GM18951 (cell line): ENCODE results near the gene ZDHHC24.
A peak's percentile ranks its signal among the peaks of the same experiment; 100 is the strongest.
"Not testable (repeated sequence)": the region's sequence is repeated elsewhere in the genome, so short reads cannot be mapped to it uniquely, and the experiment has no call there.

Source experiments
- POLR2A ChIP-seq: IDR thresholded peaks from 4 replicates; pipeline ENCODE4 v1.6.1; 2011; ENCODE audit warnings: mild to moderate bottlenecking; ENCODE audit not compliant: insufficient read length, insufficient read depth; ENCODE audit errors: extremely low read depth
- in situ Hi-C: fragments of 300-500 bp; cut with MboI; formaldehyde crosslinking; loops from one replicate; pipeline ENCODE4 v1.12.0; 2022; ENCODE audit warnings: low sequenced_read_pairs, mixed read lengths, inconsistent platforms; ENCODE audit not compliant: unreplicated experiment

The ZDHHC24 gene

DNA sequence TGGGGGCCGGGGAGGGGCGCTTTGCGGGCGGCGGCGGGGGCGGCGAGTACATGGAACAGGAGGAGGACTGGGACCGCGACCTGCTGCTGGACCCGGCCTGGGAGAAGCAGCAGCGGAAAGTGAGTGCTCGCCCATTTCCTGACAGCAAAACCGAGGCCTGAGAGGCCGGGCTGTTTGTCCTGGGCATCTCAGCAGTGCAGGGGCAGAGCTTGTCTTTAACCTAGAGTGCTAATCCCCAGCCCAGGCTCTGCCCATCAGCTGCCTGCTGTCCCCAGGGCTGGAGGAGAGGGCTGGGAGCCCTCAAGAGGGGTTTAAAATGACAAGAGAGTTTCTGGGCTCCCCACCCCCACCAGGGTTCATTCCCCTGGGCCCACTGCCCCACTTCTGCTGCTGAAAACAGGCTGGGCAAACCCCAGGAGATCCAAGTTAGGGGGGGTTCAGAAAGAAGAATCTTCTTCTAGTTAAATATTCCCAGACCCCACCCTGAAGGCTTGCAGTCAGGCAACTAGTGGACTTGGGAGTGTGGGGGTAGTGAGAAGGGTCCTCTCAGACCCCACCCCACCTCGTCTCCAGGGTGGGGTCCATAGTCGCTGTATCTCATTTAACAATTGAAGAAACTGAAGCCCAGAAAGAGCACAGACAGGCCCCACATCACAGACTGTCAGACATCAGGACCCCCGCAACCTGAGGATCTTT, 1.3 kb upstream of the ZDHHC24 start:
- TF ChIP-seq POLR2A = no peak
- in situ Hi-C loops = no loop called here

DNA sequence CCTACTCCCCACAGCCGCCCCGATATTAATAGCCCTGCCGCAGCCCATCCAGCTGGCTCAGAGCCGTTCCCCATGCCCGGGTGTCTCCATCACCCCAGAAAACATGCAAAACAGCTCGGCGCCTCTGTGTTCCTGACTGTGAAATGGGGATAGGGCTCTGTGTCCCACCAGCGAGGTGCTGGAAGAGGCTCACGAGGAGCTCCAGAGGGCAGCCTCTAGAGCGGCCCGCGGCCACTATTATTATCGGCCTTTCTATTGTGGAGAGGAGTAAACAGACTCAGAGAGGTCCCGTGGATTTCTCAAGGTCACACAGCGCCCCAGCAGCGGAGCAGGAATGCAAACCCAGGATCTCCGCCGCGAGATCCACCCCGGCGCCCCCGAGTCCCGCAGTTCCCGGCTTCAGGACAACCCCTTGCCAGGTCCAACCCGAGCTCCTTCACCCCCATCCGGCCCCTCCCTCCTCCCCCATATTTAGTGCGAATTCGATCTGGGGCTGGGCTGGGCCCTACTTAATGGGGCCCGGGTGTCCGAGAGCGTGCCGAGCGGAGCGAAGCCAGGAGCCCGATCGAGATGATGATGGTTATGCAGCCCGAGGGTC, 619 bp upstream of the ZDHHC24 start, which contains the start of gene ACTN3:
TSS of gene ACTN3 (plus strand) at position 536 of the 598 bp plus-strand sequence. CDS start at position 571, 35 bp downstream.
- in situ Hi-C loops = no loop called here
- TF ChIP-seq POLR2A = no peak

DNA sequence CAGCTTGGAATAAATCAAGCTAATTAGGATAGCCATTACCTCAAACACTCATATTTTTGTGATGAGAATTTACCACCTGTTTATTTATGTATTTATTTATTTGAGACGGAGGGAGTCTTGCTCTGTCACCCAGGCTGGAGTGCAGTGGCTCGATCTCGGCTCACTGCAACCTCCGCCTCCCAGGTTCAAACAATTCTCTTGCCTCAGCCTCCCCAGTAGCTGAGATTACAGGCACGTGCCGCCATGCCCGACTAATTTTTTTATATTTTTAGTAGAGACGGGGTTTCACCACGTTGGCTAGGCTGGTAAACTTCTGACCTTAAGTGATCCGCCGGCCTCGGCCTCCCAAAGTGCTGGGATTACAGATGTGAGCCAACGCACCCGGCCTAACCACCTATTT, 896 bp downstream of the ZDHHC24 start:
- in situ Hi-C loops = not testable (repeated sequence)

DNA sequence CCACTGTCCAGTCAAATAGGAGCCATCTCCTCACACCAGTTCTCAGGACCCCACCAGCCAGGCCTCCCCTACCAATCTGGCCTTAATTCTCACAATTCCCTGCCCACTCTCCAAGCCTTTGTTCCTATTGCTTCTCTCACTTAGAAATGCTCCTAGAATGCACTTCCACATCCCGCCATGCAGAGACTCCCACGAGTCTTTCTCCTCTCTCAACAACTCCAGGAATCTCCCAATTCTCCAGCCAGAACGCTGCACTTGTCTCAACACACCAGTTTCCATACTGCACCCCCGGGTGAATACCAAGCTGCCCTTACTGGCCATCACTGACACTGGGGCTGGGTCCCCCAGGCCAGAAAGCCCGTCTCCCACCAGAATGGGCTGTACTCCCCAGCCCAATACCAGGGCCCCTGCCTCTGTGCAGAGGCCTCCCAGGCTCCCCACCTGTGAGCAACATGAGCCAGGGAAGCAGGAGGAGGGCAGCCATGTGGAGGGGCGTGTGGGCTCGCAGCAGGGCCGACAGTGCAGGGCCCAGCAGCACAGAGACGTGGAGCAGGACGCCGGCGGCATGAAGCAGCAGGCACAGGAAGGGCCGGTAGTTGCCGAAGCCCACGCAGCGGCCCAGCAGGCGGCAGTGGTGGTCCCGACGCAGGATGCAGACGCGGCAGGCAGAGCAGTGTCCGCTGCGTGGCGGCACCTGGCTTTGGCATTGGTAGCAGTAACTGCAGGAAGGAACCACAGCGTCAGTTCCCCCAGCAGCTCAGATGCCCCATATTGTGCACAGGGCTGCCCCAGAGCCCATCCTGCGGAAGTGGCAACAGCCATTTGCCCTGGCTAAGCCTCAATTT, 2.4 kb downstream of the ZDHHC24 start:
- TF ChIP-seq POLR2A = peak; percentile 28
- in situ Hi-C loops = no loop called here

DNA sequence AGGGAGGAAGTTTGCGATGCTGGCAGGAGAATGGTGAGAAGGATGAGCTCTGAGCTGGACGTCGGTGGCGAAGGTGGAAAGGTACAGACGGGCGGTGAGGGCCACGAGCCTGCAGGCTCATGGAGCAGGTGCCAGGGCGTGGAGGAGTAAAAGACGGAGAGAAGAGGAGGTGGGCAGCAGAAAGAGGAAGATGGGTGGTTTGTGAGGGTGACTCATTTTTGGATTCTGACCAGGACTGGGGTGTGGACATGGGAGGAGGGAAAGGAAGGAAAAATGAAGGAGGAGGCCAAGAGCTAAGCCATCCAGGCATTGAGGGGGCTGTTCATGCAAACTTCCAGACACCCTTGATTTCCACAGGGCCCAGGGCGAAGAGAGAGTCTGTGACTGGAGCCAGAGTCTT, 3.5 kb downstream of the ZDHHC24 start:
- in situ Hi-C loops = no loop called here
- TF ChIP-seq POLR2A = no peak

DNA sequence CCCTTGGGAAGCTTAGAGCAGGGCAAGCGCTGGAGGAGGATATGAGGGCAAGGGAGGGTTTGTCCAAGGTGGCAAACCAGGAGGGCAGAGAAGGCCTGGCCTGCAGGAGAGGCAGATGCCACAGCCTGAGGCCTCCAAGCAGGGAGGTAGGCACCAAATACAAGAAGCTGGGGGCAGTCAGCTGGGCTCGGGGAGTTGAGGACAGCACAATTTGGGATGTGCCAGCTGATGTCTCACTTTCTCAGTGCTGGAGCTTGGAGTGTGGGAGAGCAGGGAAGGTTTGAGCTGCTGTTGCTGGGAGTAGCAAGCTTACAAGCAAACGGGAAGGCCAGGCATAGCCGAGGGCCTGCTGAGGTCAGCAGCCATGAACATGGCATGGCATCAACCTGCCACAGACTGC, 4.0 kb downstream of the ZDHHC24 start:
- in situ Hi-C loops = no loop called here
- no peak for TF ChIP-seq POLR2A

DNA sequence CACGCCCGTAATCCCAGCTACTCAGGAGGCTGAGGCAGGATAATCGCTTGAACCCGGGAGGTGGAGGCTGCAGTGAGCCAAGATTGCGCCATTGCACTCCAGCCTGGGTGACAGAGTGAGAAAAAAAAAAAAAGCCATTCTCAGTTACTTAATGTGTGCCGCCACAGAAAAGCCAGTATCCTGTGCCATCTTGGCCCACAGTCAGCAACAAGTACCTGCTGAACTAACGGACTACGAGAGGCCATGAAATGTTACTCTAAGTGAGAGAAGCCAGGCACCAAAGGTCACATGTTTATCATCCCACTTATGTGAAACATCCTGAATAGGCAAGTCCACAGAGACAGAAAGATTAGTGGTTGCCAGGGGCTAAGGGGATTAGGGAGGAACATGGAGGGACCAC, 5.2 kb downstream of the ZDHHC24 start:
- in situ Hi-C loops = not testable (repeated sequence)

DNA sequence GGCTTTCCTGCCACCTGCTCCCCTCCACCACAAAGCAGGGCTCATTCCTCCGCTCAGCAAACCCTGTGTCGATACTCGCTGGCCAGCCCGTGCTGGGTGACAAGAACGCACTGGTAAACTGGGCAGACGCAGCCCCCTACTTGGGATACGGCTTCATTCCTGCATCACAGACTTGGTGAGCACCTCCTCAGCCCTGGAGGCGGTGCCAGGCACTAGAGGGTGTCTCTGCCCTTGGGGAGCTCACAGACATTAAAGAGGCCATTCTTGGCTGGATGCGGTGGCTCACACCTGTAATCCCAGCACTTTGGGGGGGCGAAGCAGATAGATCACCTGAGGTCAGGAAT, 6.0 kb downstream of the ZDHHC24 start:
- TF ChIP-seq POLR2A = no peak
- in situ Hi-C loops = no loop called here

DNA sequence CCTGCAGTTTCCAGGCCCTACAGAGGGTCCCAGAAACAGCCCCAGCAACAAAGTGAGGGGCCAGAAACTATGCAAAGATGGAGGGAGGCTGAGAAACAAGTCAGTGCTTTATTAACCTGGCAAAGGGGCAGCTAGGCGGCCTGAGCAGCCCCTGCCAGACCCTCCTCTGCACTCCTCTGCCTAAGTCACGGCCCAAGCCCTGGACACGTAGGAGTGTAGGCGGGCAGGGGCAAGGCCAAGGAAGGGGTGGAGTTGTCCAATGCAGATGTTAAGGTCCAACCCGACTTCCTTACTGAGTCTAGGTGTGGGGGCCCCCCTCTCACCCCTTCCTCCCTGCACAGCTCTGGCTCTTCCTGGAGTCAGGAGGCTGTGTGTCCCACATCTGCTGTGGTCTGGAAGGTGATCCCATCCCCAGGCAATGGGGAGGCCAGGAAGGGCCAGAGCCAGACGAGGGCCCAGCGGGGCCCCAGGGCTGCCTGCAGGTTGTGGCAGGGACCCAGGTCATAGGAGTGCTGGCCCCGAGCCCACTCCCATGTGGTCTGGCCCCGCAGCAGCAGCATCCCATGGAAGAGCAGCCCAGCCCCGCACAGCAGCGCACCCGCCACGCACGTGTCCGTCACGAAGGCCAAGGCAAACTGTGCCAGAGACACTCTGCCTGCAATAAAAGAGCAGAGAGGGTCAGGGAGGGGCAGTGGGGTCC, 6.5 kb downstream of the ZDHHC24 start:
- no peak for TF ChIP-seq POLR2A
- in situ Hi-C loops = no loop called here

DNA sequence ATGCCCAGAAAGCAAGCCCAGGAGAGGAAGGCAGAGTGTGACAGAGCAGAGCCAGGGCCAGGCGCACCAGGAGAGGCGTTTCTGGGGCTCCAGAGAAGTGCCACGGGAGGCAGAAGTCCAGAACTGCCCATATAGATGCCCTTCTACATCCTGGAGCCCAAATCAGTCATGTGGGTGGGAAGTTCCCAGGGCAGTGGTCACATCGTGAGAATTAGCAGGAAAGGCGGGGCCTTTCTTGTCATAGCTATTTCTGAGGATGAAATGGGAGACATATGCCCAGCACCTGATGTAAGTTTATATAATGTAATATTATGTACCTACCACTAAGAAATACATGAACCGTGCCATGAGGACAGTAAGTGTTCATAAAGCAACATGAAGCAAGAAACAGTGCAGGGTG, 13.1 kb downstream of the ZDHHC24 start:
- TF ChIP-seq POLR2A = no peak
- in situ Hi-C loops = no loop called here

DNA sequence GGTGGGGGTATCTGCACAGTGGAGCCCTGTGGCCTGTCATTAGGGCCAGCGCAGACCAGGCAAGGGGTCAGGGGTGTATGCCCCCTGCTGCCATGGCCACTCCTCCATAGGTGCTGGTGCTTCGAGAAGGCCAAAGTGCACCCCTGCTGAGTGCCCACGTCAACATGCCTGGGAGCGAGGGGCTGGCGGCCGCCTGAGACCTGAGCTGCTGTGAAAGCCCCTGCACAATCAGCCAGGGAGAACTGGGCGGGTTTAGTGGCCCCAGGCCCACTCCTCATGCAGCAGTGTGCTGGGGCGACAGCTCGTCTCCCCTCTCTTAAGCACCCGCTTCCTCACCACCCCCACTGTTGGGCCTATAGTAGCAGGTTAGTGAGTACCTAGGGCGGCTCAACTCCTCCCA, 14.0 kb downstream of the ZDHHC24 start:
- TF ChIP-seq POLR2A = no peak
- in situ Hi-C loops = no loop called here

DNA sequence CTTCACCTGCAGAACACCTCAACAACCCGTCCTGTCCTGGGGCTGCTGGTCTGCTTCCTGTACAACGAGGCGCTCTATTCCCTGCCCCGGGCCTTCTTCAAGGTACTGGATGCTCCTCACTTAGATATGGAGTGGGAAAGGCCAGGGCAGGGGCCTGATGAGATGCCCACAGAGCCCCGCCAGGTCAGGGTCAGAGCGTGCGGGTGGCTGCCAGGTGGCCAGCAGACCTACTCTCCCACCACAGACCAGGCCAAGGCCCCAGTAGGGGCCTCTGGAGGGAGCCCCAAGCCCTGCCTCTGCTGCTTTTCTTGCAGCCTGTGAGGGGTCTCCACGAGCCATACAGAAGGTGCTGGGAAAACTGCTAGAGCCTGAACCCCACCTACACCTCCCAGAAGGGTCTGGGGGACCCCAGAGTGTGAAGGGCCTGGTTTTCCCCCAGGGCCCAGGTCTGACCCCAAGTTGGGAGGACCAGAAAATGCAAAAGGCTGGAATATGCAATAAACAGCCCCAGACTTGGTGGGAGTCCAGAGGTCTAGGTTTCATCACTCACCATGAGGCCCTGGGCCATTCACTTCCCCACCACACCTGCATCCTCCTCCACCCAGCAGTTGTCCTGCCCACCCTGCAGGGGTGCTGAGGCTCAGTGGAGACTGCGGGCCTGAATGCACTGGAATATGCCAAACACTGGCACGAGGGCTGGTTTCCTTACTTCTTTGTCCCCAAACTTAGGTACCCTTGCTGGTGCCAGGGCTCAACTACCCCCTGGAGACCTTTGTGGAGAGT, 14.7 kb downstream of the ZDHHC24 start:
- in situ Hi-C loops = no loop called here
- TF ChIP-seq POLR2A = no peak

DNA sequence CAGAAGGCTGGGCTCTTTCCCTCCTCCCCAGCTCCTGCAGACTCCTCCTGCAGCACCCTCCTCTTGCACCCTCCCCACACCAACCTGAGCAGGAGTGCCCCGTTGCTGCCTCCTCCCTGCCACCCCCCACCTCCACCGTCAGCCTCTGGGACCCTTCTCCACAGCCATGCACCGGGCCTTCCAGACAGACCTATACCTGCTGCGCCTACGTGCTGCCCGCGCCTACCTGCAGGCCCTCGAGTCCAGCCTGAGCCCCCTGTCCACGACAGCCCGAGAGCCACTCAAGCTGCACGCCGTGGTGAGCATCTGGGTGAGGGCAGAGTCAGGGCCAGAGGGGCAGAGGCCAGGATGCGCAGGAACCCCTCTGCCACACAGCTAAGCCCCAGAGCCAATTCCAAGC, 16.2 kb downstream of the ZDHHC24 start:
- TF ChIP-seq POLR2A = no peak
- in situ Hi-C loops = no loop called here
